BE2C (cell line): ENCODE measurements around the gene ROPN1.
"Not testable (repeated sequence)": the region's sequence is repeated elsewhere in the genome, so short reads cannot be mapped to it uniquely, and the experiment has no call there.

ENCODE experiments used
- DNase-seq: peaks from one replicate; pipeline ENCODE4 v3.0.0-alpha.2; 2020
- H3K27me3 ChIP-seq: fragments of 250-450 bp; sonication (Bioruptor Pico); 2 replicates; pipeline ENCODE4 v1.5.1; 2020; ENCODE audit warnings: mild to moderate bottlenecking
- H3K36me3 ChIP-seq: fragments of 250-450 bp; sonication (Bioruptor Pico); 2 replicates; pipeline ENCODE4 v1.5.1; 2020; ENCODE audit warnings: mild to moderate bottlenecking
- H3K4me1 ChIP-seq: fragments of 250-450 bp; sonication (Bioruptor Pico); 2 replicates; pipeline ENCODE4 v1.5.1; 2020
- H3K4me3 ChIP-seq: 2 replicates; pipeline ENCODE4 v1.5.1; 2011; ENCODE audit warnings: low read depth, low read length
- H3K9me3 ChIP-seq: fragments of 250-450 bp; sonication (Bioruptor Pico); 2 replicates; pipeline ENCODE4 v1.5.1; 2020
- CTCF ChIP-seq: IDR thresholded peaks from 2 replicates; pipeline ENCODE4 v1.5.1; 2012; ENCODE audit warnings: mild to moderate bottlenecking, low read depth, low read length

ROPN1 gene

DNA sequence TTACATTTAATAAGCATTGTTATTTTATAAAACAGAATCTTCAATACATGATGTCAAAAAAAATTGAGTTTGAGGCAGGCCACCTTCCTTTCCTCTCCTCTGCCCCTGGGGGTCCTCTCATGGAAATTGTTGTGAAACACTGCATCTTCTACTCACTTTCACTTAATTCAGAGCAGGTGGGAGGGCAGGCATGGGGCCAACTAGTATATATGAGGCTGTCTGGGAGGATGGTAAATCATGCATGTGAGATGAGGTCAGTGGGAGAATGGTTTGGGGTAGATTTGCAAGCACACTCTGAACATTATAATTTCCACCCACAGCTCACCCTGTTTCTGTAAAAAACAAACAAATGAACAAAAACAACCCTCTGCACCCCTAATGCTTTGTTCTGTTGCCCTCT is 20.5 kb downstream of the ROPN1 start:
- no peak for TF ChIP-seq CTCF
- H3K4me1 ChIP-seq: no peaks in the 10 kb centered on the region
- no peaks in the 10 kb centered on the region for H3K27me3 ChIP-seq
- H3K4me3 ChIP-seq: no peak overlapping the region
- no peaks in the 10 kb centered on the region for H3K9me3 ChIP-seq
- DNase-seq: peak; percentile 12
- H3K36me3 ChIP-seq: no peaks in the 10 kb centered on the region

- H3K4me3 ChIP-seq, H3K27me3 ChIP-seq, H3K36me3 ChIP-seq, H3K4me1 ChIP-seq, DNase-seq, H3K9me3 ChIP-seq: not testable (repeated sequence)
Measured at GRCh38 chr3:123967260-123967659, 24.7 kb downstream of the ROPN1 start.

- H3K4me3 ChIP-seq, H3K9me3 ChIP-seq, H3K36me3 ChIP-seq, H3K4me1 ChIP-seq, H3K27me3 ChIP-seq, DNase-seq: not testable (repeated sequence)
Measured at GRCh38 chr3:123966799-123967198, 25.1 kb downstream of the ROPN1 start.

GRCh38 chr3:123964793-123965192 is 27.1 kb downstream of the ROPN1 start:
- not testable (repeated sequence) for H3K9me3 ChIP-seq, H3K27me3 ChIP-seq, H3K4me1 ChIP-seq, H3K4me3 ChIP-seq, DNase-seq, H3K36me3 ChIP-seq

DNA sequence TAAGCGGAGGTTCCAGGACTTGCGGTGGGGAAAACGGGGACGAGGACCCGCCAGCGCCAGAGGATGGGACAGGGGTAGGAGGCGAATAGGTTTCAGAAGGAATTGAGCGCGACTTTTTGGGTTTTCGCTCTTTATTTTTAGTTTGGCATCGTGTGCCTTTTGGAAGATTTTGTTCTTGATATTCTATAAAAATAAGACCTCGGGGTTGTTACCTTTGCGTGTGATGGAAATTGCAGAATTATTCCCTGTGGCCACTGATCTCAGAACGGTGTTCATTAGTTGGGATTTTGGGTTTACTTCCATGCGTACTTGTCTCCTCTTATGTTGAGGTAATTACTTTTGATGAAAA is 30.4 kb downstream of the ROPN1 start:
- no peak for DNase-seq
- TF ChIP-seq CTCF: no peak

GRCh38 chr3:123960781-123961507 is 31.0 kb downstream of the ROPN1 start, which contains the start of gene CCDC14:
CCDC14 (minus strand) TSS chr3:123961229; CDS start chr3:123961173, 56 bp downstream.
- peak; percentile 99 for DNase-seq
- H3K27me3 ChIP-seq: no peaks in the 10 kb centered on the region
- H3K9me3 ChIP-seq: no peaks in the 10 kb centered on the region
- H3K4me3 ChIP-seq: peak within 1 kb of the TSS; percentile 98
- H3K4me1 ChIP-seq: no peaks in the 10 kb centered on the region
- peaks cover 4% of the 10 kb centered on the region for H3K36me3 ChIP-seq
- TF ChIP-seq CTCF: no peak

More for the DNA sequence above, 30.4 kb downstream of the ROPN1 start:
- no peaks in the 10 kb centered on the region for H3K4me1 ChIP-seq
- peak overlapping the region; percentile 98 for H3K4me3 ChIP-seq
- H3K36me3 ChIP-seq: no peaks in the 10 kb centered on the region; the same call in 1 of the 2 replicates
- no peaks in the 10 kb centered on the region for H3K9me3 ChIP-seq
- H3K27me3 ChIP-seq: no peaks in the 10 kb centered on the region

GRCh38 chr3:123953735-123954134 is 38.2 kb downstream of the ROPN1 start:
- no peaks in the 10 kb centered on the region for H3K27me3 ChIP-seq
- TF ChIP-seq CTCF: no peak
- no peaks in the 10 kb centered on the region for H3K4me1 ChIP-seq
- H3K4me3 ChIP-seq: no peak overlapping the region
- H3K36me3 ChIP-seq: peaks cover 54% of the 10 kb centered on the region
- DNase-seq: no peak
- H3K9me3 ChIP-seq: no peaks in the 10 kb centered on the region; the same call in 1 of the 2 replicates
